ENCODE measurements around the gene TLR6. TPM values are rescaled to one million over a fixed set of nuclear protein-coding genes. Genes with fewer than 3 reads are reported as not detected.

The TLR6 gene, protein sequence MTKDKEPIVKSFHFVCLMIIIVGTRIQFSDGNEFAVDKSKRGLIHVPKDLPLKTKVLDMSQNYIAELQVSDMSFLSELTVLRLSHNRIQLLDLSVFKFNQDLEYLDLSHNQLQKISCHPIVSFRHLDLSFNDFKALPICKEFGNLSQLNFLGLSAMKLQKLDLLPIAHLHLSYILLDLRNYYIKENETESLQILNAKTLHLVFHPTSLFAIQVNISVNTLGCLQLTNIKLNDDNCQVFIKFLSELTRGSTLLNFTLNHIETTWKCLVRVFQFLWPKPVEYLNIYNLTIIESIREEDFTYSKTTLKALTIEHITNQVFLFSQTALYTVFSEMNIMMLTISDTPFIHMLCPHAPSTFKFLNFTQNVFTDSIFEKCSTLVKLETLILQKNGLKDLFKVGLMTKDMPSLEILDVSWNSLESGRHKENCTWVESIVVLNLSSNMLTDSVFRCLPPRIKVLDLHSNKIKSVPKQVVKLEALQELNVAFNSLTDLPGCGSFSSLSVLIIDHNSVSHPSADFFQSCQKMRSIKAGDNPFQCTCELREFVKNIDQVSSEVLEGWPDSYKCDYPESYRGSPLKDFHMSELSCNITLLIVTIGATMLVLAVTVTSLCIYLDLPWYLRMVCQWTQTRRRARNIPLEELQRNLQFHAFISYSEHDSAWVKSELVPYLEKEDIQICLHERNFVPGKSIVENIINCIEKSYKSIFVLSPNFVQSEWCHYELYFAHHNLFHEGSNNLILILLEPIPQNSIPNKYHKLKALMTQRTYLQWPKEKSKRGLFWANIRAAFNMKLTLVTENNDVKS
- 1 to 10 TPM; 2.7 to 3.2 TPM for total RNA-seq
- long read RNA-seq: 0 reads

GRCh38 chr4:38856524-38857337, at the start of gene TLR6:
TSS of gene TLR6 (minus strand) at chr4:38856817. CDS start at chr4:38829473, 27,344 bp downstream.
- ATAC-seq: peak; percentile 59 to 63

DNA sequence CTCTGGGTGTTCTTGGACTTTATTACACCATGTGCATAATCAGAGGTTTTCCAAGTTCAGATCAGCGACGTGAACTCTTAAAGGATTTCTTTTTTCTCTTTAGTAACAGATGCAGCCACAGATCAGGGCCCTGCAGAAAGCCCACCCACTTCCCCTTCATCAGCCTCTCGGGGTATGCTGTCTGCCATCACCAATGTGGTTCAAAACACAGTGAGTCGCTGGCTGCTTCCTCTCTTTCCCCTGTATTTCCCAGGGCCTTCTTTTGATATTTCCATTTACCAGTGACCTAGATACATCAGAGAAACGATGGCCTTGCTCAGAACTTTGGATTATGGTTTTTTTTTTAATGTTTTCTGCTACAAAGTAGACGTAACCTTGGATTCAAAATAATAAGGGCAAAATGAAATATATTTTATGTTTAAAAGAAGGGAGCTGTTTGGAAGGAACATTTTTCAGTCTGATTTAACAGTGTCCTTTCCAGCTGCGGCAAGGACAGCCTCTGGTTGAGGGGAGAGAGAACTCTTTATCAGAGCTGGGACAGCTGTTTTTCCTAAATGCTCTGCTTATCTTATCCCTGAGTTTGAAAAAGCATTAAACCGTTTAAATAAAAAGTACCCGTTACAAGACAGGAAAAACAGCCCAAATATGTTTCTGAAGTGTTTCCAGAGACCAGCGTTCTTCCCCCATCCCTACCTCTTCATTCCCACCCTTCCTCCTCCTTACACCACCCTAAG, 49.2 kb upstream of the TLR6 start:
- DNase-seq (no peak), ATAC-seq (peak; percentile 38 to 45)
- intact Hi-C loops (cut with DNase I): no loop called here

More at GRCh38 chr4:38856524-38857337, at the start of gene TLR6:
- intact Hi-C loops (cut with DNase I): loop anchor here in 1 of 2 donors (5.0 kb wide), 1 partner anchor 99 kb away; no protein-coding TSS in a partner anchor
- no peak for DNase-seq

GRCh38 chr4:38904682-38905081, 48.1 kb upstream of the TLR6 start:
- ATAC-seq: no peak
- intact Hi-C loops (cut with DNase I): loop anchor here in 1 of 2 donors (5.0 kb wide), 1 partner anchor 233 kb away; no protein-coding TSS in a partner anchor
- DNase-seq: no peak

GRCh38 chr4:38904090-38904666, 47.6 kb upstream of the TLR6 start:
- DNase-seq (no peak), ATAC-seq (no peak)
- intact Hi-C loops (cut with DNase I): loop anchor here in 1 of 2 donors (5.0 kb wide), 1 partner anchor 233 kb away; no protein-coding TSS in a partner anchor

DNA sequence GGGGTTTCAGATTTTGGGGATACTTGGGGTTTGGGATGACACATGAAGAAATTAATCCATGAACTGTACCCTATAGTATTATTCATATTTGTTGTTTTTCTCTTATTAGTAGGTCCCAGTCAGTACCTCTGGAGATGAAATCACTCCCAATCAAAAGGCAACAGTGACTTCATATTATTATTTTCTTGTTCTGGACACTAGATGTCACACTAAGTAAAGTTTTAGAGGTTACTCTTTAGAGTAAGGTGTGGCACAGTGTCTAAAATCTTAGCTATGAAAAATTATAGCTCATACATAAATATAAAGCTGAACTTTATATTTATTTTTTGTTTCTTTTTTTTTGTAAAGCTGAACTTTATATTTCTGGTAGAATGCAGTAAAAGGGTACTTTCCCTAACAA, 46.1 kb upstream of the TLR6 start:
- ATAC-seq: peak; percentile 31 to 57
- no peak for DNase-seq
- intact Hi-C loops (cut with DNase I): loop anchor here (2.0 to 5.0 kb wide), 2 partner anchors 232 to 235 kb away; no protein-coding TSS in a partner anchor

- DNase-seq (no peak), ATAC-seq (no peak)
- intact Hi-C loops (cut with DNase I): loop anchor here (2.0 to 5.0 kb wide), 2 partner anchors 233 to 235 kb away; no protein-coding TSS in a partner anchor
Measured at GRCh38 chr4:38902221-38902620, 45.6 kb upstream of the TLR6 start.

DNA sequence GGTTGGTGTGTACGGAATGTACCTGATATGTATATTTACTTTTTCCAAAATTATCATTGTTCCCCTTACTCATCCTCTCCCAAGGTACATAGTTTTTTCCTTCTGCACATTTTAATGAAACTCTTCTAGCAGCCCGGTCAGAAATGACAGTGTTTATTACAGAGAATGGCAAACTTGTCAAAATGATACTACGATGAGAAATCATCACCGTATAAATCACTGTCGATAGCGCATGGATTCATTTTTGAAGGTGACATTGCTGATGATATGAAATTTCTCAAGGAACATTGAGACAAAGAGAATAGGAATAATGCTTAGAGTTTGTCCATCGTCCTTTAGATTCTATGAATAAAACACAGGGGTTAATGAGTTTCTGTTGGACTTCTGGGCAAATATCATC, 41.6 kb upstream of the TLR6 start:
- intact Hi-C loops (cut with DNase I): loop anchor here in 1 of 2 donors (10.0 kb wide), 1 partner anchor 547 kb away; no protein-coding TSS in a partner anchor
- no peak for DNase-seq
- ATAC-seq: no peak

GRCh38 chr4:38896940-38897339, 40.3 kb upstream of the TLR6 start:
- intact Hi-C loops (cut with DNase I): loop anchor here in 1 of 2 donors (10.0 kb wide), 1 partner anchor 548 kb away; no protein-coding TSS in a partner anchor
- ATAC-seq: no peak

GRCh38 chr4:38894322-38894982, 37.8 kb upstream of the TLR6 start:
- DNase-seq: no peak
- no peak for ATAC-seq
- intact Hi-C loops (cut with DNase I): loop anchor here in 1 of 2 donors (10.0 kb wide), 1 partner anchor 550 kb away; no protein-coding TSS in a partner anchor

More at GRCh38 chr4:38896940-38897339, 40.3 kb upstream of the TLR6 start:
- no peak for DNase-seq

DNA sequence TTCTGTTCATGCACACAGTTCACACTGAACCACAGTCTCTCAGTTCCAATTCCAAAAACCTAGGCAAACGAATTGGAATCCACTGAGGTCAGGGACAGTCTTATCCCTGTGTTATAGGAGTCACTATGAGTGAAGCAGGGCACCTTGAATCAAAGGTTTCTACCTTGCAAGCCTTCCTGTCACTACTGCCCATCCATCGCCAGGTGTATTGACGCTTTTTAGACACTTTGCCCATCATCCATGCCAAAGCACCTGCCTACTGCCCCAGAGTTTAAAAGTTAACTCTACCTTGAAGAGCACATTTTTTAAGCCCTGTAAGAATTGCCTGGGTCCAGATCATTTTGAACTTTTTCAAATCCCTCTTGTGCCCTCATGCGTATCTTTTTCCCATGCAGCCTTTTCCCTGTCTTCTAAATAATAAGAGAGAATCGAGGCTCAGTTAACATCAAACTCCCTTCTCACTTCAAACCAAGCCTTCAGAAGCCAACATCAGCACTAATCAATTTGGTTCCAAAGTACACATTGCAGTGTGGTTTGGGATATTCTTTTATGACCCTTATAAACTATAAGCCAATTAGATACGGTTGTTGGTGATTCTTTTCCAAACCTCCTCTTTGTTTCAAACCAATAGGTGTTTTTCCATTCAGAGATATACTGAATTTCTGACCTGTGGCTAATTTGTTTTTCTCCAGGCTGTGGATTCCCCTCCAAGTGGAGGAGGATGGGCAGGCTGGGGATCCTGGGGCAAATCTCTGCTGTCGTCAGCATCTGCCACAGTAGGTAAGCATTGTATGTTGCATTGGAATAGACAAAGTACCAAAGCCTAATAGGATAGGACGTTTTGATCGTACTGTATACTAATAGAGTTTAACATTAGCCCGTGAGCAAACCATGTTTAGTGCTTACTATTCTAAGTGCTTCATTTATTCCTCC, 34.7 kb upstream of the TLR6 start:
- DNase-seq (no peak), ATAC-seq (no peak)
- intact Hi-C loops (cut with DNase I): loop anchor here in 1 of 2 donors (10.0 kb wide), 1 partner anchor 553 kb away; no protein-coding TSS in a partner anchor

- ATAC-seq (peak in 1 of 2 donors; percentile 69), DNase-seq (no peak)
- intact Hi-C loops (cut with DNase I): no loop called here
Measured at GRCh38 chr4:38889143-38889542, 32.5 kb upstream of the TLR6 start.

- DNase-seq: no peak
- no peak for ATAC-seq
- intact Hi-C loops (cut with DNase I): no loop called here
Measured at GRCh38 chr4:38884254-38884653, 27.6 kb upstream of the TLR6 start.

- intact Hi-C loops (cut with DNase I): no loop called here
- no peak for DNase-seq
- ATAC-seq: no peak
Measured at GRCh38 chr4:38876636-38877035, 20.0 kb upstream of the TLR6 start.

DNA sequence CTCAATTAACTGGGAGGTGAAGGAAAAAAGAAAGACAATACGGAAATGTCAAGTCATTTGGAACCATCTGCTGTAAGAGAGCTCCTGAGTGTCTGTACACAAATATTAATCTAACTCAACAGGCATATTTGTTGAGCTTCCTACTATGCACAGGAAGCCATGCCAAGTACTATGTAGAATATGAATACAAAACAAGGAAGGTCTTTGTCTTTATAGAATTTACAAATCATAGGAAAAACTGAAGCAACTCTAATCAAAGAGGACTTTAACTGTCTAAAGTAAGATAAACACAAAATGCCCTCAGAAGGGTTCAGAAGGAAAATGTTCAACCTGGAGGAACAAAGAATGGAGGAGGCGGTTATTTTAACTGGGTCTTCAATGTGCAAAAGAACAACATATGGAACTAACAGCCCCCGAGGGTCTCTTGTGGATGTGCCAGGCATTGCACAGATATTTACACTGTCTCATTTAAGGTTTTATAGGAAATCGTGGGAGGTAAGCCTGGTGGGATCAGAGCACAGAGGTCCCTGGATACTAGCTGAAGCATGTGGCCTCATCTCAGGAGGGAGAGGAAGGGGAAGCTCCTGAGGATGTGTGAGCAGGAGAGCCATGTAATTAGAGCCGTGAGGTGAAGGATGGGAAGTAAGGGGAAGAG, 16.8 kb upstream of the TLR6 start:
- DNase-seq (no peak), ATAC-seq (no peak)
- intact Hi-C loops (cut with DNase I): no loop called here

DNA sequence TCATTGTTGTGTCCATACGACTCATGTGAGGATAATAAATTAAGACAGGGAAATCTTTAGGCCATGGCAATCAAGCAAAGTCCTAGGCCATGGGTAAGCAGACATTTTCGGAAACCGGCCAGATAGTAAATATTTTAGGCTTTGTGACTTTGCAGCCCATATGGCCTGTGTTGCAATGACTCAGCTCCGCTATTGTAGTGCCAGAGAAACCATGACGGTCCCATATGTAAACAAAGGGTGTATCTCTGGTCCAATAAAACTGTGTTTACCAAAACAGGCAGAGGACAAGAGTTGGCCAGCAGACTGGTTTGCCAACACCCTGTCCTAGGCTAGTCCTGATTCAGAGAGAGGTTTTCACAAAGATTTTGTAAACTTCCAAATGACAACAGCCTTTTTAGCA, 16.0 kb upstream of the TLR6 start:
- ATAC-seq (no peak), DNase-seq (no peak)
- intact Hi-C loops (cut with DNase I): no loop called here

DNA sequence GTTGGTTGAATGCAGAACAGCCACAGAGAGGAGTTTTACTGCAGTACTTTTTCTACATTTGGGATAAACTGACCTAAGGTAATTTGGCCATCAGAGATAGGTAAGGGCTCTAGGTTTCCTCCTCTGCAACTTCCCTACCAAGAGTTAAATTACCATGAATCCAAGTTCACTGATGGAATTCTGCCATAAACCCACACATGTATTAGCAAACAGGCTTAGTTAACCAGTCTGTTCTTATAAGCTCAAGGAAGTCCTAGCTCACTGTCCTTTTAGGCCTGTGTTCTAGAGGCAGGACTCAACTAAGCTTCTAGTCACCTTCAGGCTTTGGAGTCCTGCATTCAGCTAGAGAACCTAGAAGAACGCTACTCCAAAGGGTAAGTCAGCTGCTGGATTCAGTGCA, 15.0 kb upstream of the TLR6 start:
- intact Hi-C loops (cut with DNase I): no loop called here
- no peak for DNase-seq
- no peak for ATAC-seq

All from left cardiac atrium (tissue), 4 donors.